ENCODE data around the gene TIMM44. TPM values are rescaled to one million over a fixed set of nuclear protein-coding genes. Genes with fewer than 3 reads are reported as not detected.

The TIMM44 gene
- total and polyA plus RNA-seq, 4 donors: 38.4 to 75.8 (median 53.0) TPM

DNA sequence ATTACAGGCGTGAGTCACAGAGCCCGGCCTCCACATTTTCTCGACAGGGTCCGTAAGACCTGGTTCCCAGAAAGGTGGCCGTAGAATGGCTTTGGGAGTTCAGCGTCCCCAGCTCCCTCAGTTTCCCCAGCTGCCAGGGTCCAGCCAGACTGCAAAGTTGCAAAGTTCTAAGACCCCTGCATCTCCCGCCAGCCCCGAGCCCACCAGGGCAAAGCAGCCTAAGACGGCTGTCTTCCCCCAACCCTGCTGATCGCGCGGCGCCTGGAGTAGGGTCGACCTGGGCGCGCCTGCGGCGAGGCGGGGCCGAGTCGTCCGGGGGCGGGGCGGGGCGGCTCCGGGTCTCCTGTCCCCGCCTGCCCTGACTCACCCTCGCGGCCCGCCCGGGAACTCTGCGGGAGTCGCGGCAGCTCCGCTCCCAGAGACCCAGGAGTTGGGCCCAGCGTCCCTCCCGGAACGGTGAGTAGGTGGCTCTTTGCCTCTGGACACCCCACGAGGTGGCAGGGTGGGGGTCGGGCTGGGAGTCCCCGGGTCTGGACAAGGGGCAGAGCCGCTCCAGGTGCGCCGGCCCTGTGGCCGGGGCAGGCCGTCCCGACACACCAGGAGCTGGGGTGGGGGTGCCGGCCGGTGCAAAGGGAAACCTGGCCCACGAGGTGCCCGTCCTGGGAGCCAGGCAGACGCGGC is 55.2 kb downstream of the TIMM44 start, which contains the start of gene LRRC8E:
TSS of gene LRRC8E (plus strand) at position 366 of the 681 bp plus-strand sequence. CDS start 7,094 bp downstream, outside the sequence.
- Histone ChIP-seq H3K4me1 (ENCODE audit: control insufficient read depth in 5 of 5, insufficient read depth in 5 of 5, low read length in 5 of 5) (no peaks in the 10 kb centered on the region), H3K27me3 (ENCODE audit: control insufficient read depth in 3 of 3, insufficient read depth in 3 of 3, low read length in 2 of 3) (no peaks in the 10 kb centered on the region), H3K36me3 (ENCODE audit: control insufficient read depth in 4 of 4, insufficient read depth in 4 of 4, low read length in 4 of 4) (no peaks in the 10 kb centered on the region), H3K9ac (ENCODE audit: insufficient read depth in 1 of 2, low read length in 2 of 2) (no peak within 1 kb of the TSS), H3K27ac (ENCODE audit: low read depth in 1 of 2, low read length in 1 of 2) (no peak within 1 kb of the TSS), H3K4me3 (peak within 1 kb of the TSS; percentile 18), H3K9me3 (ENCODE audit: control insufficient read depth in 4 of 4, insufficient read depth in 3 of 4, low read length in 3 of 4) (no peaks in the 10 kb centered on the region)
- ATAC-seq (ENCODE audit: insufficient read depth, low FRiP score) (peak; percentile 86), DNase-seq (peak; percentile 42 to 55 (median 46))
- TF ChIP-seq, protein P1, sequence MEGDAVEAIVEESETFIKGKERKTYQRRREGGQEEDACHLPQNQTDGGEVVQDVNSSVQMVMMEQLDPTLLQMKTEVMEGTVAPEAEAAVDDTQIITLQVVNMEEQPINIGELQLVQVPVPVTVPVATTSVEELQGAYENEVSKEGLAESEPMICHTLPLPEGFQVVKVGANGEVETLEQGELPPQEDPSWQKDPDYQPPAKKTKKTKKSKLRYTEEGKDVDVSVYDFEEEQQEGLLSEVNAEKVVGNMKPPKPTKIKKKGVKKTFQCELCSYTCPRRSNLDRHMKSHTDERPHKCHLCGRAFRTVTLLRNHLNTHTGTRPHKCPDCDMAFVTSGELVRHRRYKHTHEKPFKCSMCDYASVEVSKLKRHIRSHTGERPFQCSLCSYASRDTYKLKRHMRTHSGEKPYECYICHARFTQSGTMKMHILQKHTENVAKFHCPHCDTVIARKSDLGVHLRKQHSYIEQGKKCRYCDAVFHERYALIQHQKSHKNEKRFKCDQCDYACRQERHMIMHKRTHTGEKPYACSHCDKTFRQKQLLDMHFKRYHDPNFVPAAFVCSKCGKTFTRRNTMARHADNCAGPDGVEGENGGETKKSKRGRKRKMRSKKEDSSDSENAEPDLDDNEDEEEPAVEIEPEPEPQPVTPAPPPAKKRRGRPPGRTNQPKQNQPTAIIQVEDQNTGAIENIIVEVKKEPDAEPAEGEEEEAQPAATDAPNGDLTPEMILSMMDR (IDR thresholded peaks at IDR 0.05; ENCODE audit: control extremely low read depth, extremely low read depth): no peak
- 8 to 9% methylated on average over 51 to 53 of the region's 53 CpGs for WGBS, 2 donors

DNA sequence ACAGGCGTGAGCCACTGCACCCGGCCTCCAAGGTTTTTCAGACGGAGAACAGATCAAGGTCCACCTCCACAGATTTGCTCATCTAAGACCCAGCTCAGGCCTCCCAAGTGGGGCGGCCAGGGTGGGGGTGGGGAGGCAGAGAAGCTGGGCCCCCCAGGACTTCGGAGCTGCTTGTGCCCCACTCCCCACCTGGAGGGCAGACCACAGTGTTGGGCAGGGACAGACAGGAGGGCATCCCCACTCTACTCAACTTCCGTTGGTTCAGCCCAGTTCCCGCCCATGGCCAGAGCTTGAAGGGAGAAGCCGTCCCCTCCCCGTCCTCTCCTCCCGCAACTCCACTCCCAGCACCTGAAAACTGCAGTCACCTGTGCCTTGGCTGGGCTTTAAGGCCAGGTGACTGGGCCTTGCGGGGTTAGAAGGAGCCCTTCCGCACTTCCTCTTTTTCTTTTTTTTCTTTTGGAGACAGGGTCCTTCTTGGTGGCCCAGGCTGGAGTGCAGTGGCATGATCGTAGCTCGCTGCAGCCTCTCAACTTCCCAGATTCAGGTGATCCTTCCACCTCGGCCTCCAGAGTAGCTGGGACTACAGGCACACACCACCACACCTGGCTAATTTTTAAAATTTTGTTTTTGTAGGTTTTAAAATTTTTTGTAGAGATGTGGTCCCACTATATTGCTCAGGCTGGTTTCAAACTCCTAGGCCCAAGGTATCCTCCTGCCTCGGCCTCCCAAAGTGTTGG is 55.9 kb downstream of the TIMM44 start:
- no peaks in the 10 kb centered on the region for H3K4me1 ChIP-seq (ENCODE audit: control insufficient read depth in 5 of 5, insufficient read depth in 5 of 5, low read length in 5 of 5)
- no peak overlapping the region for H3K9ac ChIP-seq (ENCODE audit: insufficient read depth in 1 of 2, low read length in 2 of 2)
- no peaks in the 10 kb centered on the region for H3K27me3 ChIP-seq (ENCODE audit: control insufficient read depth in 3 of 3, insufficient read depth in 3 of 3, low read length in 2 of 3)
- no peak for DNase-seq
- H3K27ac ChIP-seq (ENCODE audit: low read depth in 1 of 2, low read length in 1 of 2): no peak overlapping the region
- no peaks in the 10 kb centered on the region for H3K9me3 ChIP-seq (ENCODE audit: control insufficient read depth in 4 of 4, insufficient read depth in 3 of 4, low read length in 3 of 4)
- 77 to 80% methylated on average over 16 of the region's 16 CpGs for WGBS, 2 donors
- ATAC-seq (ENCODE audit: insufficient read depth, low FRiP score): no peak
- H3K36me3 ChIP-seq (ENCODE audit: control insufficient read depth in 4 of 4, insufficient read depth in 4 of 4, low read length in 4 of 4): no peaks in the 10 kb centered on the region
- TF ChIP-seq, protein P1 (IDR thresholded peaks at IDR 0.05; ENCODE audit: control extremely low read depth, extremely low read depth): no peak
- no peak overlapping the region for H3K4me3 ChIP-seq

DNA sequence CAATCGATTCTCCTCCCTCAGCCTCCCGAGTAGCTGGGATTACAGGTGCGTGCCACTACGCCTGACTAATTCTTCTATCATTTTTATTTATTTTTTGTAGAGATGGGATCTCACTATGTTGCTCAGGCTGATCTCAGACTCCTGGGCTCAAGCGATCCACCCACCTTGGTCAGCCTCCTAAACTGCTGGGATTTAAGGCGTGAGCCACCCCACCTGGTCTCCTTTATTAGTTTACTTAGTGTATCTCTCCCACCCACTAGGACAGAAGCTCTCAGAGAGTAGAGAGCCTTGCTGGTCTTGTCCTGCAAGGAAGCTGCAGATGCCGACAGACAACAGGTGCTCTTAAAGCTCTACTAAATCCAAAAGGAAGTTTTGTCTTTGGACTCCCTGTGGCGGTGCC is 57.6 kb downstream of the TIMM44 start:
- WGBS, 2 donors: 87 to 91% methylated on average over 8 of the region's 8 CpGs
- H3K9ac ChIP-seq (ENCODE audit: insufficient read depth in 1 of 2, low read length in 2 of 2): no peak overlapping the region
- TF ChIP-seq, protein P1 (IDR thresholded peaks at IDR 0.05; ENCODE audit: control extremely low read depth, extremely low read depth): no peak
- no peak overlapping the region for H3K4me3 ChIP-seq
- ATAC-seq (ENCODE audit: insufficient read depth, low FRiP score) (no peak), DNase-seq (no peak)
- no peaks in the 10 kb centered on the region for H3K27me3 ChIP-seq (ENCODE audit: control insufficient read depth in 3 of 3, insufficient read depth in 3 of 3, low read length in 2 of 3)
- H3K4me1 ChIP-seq (ENCODE audit: control insufficient read depth in 5 of 5, insufficient read depth in 5 of 5, low read length in 5 of 5): no peaks in the 10 kb centered on the region
- H3K27ac ChIP-seq (ENCODE audit: low read depth in 1 of 2, low read length in 1 of 2): no peak overlapping the region
- H3K9me3 ChIP-seq (ENCODE audit: control insufficient read depth in 4 of 4, insufficient read depth in 3 of 4, low read length in 3 of 4): peaks cover 0 to 2% (median 0%) of the 10 kb centered on the region in 4 donors
- H3K36me3 ChIP-seq (ENCODE audit: control insufficient read depth in 4 of 4, insufficient read depth in 4 of 4, low read length in 4 of 4): no peaks in the 10 kb centered on the region

Data from lung (tissue), 12 donors.